ENCODE data around the gene ADPGK. TPM values are rescaled to one million over a fixed set of nuclear protein-coding genes. Genes with fewer than 3 reads are reported as not detected.

The ADPGK gene
- total and polyA plus RNA-seq, 3 experiments from 2014 or later, result 57.8 to 76.1 (median 67.5) TPM

DNA sequence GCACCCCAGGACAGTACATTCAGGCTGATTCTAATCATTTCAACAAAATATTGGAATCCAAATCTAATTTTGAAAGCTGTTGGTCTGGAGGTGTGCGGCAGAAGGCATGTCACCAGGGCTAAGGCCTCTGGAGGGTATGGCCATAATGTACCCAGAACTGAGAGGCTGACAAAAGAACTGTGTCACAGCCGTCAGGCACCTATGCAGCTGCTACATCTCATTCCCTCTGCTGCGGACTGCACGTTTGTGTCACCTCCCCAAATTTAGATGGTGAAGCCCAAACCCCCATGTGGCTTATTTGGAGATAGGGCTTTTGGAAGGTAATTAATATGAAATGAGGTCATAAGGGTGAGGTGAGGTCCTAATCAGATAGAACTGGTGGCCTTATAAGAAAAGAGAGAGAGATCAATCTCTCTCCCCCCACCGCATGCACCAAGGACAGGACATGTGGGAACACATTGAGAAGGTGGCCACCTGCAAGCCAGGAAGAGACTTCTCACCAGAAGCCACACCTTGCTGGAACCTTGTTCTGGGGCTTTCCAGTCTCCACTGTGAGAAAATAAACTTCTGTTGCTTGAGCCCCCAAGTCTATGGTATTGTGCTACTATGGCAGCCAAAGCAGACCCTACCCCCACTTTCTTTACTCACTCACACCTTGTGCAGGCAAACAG lies 22.8 kb downstream of the ADPGK start:
- Mint-ChIP-seq H3K4me1 (peaks cover 16 to 49% (median 23%) of the 10 kb centered on the region in 3 donors), H3K36me3 (peaks cover 6 to 88% (median 22%) of the 10 kb centered on the region in 3 donors), H3K27ac (peak overlapping the region in 2 of 8 donors; percentile 23 to 24), H3K4me3 (no peak overlapping the region), H3K9me3 (no peaks in the 10 kb centered on the region), H3K27me3 (no peaks in the 10 kb centered on the region)
- no peak for DNase-seq
- no peak overlapping the region for H3K4me3 ChIP-seq (ENCODE audit: low read length)
- H3K9me3 ChIP-seq (ENCODE audit: low read length), result no peaks in the 10 kb centered on the region
- POLR2A ChIA-PET, result no interaction called here
- no peaks in the 10 kb centered on the region for H3K4me1 ChIP-seq (ENCODE audit: insufficient read depth, low read length)
- CTCF ChIA-PET, result no interaction called here
- H3K36me3 ChIP-seq (ENCODE audit: insufficient read depth, low read length), result peaks cover 17% of the 10 kb centered on the region
- no peaks in the 10 kb centered on the region for H3K27me3 ChIP-seq (ENCODE audit: insufficient read depth, low read length, poor library complexity, severe bottlenecking)
- no peak overlapping the region for H3K27ac ChIP-seq (ENCODE audit: low read depth, low read length)

GRCh38 chr15:72758182-72758581 lies 25.4 kb downstream of the ADPGK start:
- Mint-ChIP-seq H3K27me3 (no peaks in the 10 kb centered on the region), H3K4me3 (no peak overlapping the region), H3K9me3 (no peaks in the 10 kb centered on the region), H3K36me3 (peaks cover 3 to 90% (median 30%) of the 10 kb centered on the region in 3 donors), H3K4me1 (peaks cover 12 to 44% (median 15%) of the 10 kb centered on the region in 3 donors), H3K27ac (peak overlapping the region in 4 of 8 donors; percentile 18 to 58 (median 30))
- no peak overlapping the region for H3K4me3 ChIP-seq (ENCODE audit: low read length)
- no peak for DNase-seq
- POLR2A ChIA-PET, result no interaction called here
- no peaks in the 10 kb centered on the region for H3K27me3 ChIP-seq (ENCODE audit: insufficient read depth, low read length, poor library complexity, severe bottlenecking)
- H3K4me1 ChIP-seq (ENCODE audit: insufficient read depth, low read length), result no peaks in the 10 kb centered on the region
- peaks cover 33% of the 10 kb centered on the region for H3K36me3 ChIP-seq (ENCODE audit: insufficient read depth, low read length)
- CTCF ChIA-PET, result no interaction called here
- H3K9me3 ChIP-seq (ENCODE audit: low read length), result no peaks in the 10 kb centered on the region
- no peak overlapping the region for H3K27ac ChIP-seq (ENCODE audit: low read depth, low read length)

- H3K9me3 Mint-ChIP-seq, result no peaks in the 10 kb centered on the region
- peaks cover 3 to 86% (median 19%) of the 10 kb centered on the region in 3 donors for H3K36me3 Mint-ChIP-seq
- H3K4me3 Mint-ChIP-seq, result no peak overlapping the region
These were observed 29.5 kb downstream of the ADPGK start for GRCh38 chr15:72754096-72754495.

DNA sequence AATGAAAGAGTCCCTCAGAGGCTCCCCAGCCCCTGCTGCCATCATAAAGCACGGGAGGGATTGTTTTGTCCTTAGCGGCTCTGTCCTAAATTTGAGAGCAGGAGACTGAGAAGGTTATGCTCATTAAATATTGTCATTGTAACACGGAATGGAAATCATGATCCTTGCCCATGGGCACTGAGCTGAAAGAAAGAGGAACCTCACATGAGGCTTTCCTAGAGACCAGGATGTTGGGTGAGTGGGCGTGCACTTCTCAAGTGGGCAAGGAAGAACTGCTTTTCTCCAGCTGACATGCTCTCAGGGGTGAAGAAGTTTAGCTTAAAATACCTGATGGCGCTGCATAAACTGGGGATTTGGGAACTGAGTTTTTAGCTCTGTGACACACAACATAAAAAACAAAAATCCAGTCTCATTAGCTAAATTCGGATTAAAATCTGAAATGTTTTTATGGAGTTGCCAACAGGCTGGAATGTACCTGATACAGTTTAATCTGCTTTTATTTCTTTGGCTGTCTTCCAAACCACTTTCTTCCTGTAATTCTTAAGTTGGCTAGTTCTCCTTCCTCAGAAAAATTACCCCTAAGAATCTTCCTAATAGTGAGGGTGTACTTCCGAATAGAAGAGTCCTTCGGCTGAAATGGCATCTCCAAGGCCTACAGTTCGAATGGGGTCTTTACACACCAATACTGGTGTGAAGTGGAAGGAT lies 31.7 kb downstream of the ADPGK start:
- POLR2A ChIA-PET, result no interaction called here
- Mint-ChIP-seq H3K4me1 (peaks cover 20 to 40% (median 24%) of the 10 kb centered on the region in 3 donors), H3K27ac (peak overlapping the region in 7 of 8 donors; percentile 27 to 84 (median 38)), H3K27me3 (no peaks in the 10 kb centered on the region), H3K36me3 (peaks cover 3 to 71% (median 15%) of the 10 kb centered on the region in 3 donors), H3K9me3 (no peaks in the 10 kb centered on the region), H3K4me3 (peak overlapping the region in 1 of 7 donors; percentile 44)
- peaks cover 11% of the 10 kb centered on the region for H3K4me1 ChIP-seq (ENCODE audit: insufficient read depth, low read length)
- no peak for DNase-seq
- no peaks in the 10 kb centered on the region for H3K9me3 ChIP-seq (ENCODE audit: low read length)
- H3K27me3 ChIP-seq (ENCODE audit: insufficient read depth, low read length, poor library complexity, severe bottlenecking), result no peaks in the 10 kb centered on the region
- H3K27ac ChIP-seq (ENCODE audit: low read depth, low read length), result no peak overlapping the region
- CTCF ChIA-PET, result interaction anchor here (0.7 to 1.3 kb wide), 2 partner anchors 13 kb away, joined by 3 read pairs; no protein-coding TSS in a partner anchor
- H3K36me3 ChIP-seq (ENCODE audit: insufficient read depth, low read length), result peaks cover 23% of the 10 kb centered on the region
- H3K4me3 ChIP-seq (ENCODE audit: low read length), result no peak overlapping the region

More at GRCh38 chr15:72754096-72754495, 29.5 kb downstream of the ADPGK start:
- Histone ChIP-seq H3K36me3 (ENCODE audit: insufficient read depth, low read length) (peaks cover 23% of the 10 kb centered on the region), H3K4me1 (ENCODE audit: insufficient read depth, low read length) (peaks cover 11% of the 10 kb centered on the region), H3K27ac (ENCODE audit: low read depth, low read length) (no peak overlapping the region), H3K9me3 (ENCODE audit: low read length) (no peaks in the 10 kb centered on the region), H3K4me3 (ENCODE audit: low read length) (no peak overlapping the region), H3K27me3 (ENCODE audit: insufficient read depth, low read length, poor library complexity, severe bottlenecking) (no peaks in the 10 kb centered on the region)
- CTCF ChIA-PET, result interaction anchor here (1.0 kb wide), 1 partner anchor 20 kb away, joined by 3 read pairs; no protein-coding TSS in a partner anchor
- H3K4me1 Mint-ChIP-seq, result peaks cover 20 to 49% (median 28%) of the 10 kb centered on the region in 3 donors
- H3K27me3 Mint-ChIP-seq, result no peaks in the 10 kb centered on the region
- H3K27ac Mint-ChIP-seq, result peak overlapping the region in 3 of 8 donors; percentile 8 to 54 (median 11)
- POLR2A ChIA-PET, result no interaction called here
- DNase-seq, result no peak

GRCh38 chr15:72749700-72750099 lies 33.9 kb downstream of the ADPGK start:
- H3K4me3 Mint-ChIP-seq, result no peak overlapping the region
- no peak for DNase-seq
- CTCF ChIA-PET, result interaction anchor here (0.6 to 1.5 kb wide), 3 partner anchors 11 to 591 kb away, joined by 3 to 4 read pairs (median 4); no protein-coding TSS in a partner anchor
- H3K27me3 Mint-ChIP-seq, result no peaks in the 10 kb centered on the region
- H3K4me1 Mint-ChIP-seq, result peaks cover 17 to 23% (median 20%) of the 10 kb centered on the region in 3 donors
- no peaks in the 10 kb centered on the region for H3K9me3 ChIP-seq (ENCODE audit: low read length)
- no peaks in the 10 kb centered on the region for H3K27me3 ChIP-seq (ENCODE audit: insufficient read depth, low read length, poor library complexity, severe bottlenecking)
- peaks cover 11% of the 10 kb centered on the region for H3K4me1 ChIP-seq (ENCODE audit: insufficient read depth, low read length)
- peaks cover 10% of the 10 kb centered on the region for H3K36me3 ChIP-seq (ENCODE audit: insufficient read depth, low read length)
- peaks cover 0 to 49% (median 5%) of the 10 kb centered on the region in 3 donors for H3K36me3 Mint-ChIP-seq
- no peaks in the 10 kb centered on the region for H3K9me3 Mint-ChIP-seq
- H3K27ac Mint-ChIP-seq, result peak overlapping the region in 2 of 8 donors; percentile 31 to 50
- POLR2A ChIA-PET, result no interaction called here
- H3K4me3 ChIP-seq (ENCODE audit: low read length), result no peak overlapping the region
- H3K27ac ChIP-seq (ENCODE audit: low read depth, low read length), result no peak overlapping the region

GRCh38 chr15:72740219-72740618 lies 43.3 kb downstream of the ADPGK start:
- Mint-ChIP-seq H3K4me3 (peak overlapping the region; percentile 24 to 81 (median 63)), H3K27ac (peak overlapping the region; percentile 31 to 90 (median 76)), H3K27me3 (no peaks in the 10 kb centered on the region), H3K9me3 (peaks cover 0 to 1% (median 0%) of the 10 kb centered on the region in 5 donors), H3K36me3 (peaks cover 14 to 51% (median 16%) of the 10 kb centered on the region in 3 donors), H3K4me1 (peaks cover 29 to 40% (median 36%) of the 10 kb centered on the region in 3 donors)
- H3K36me3 ChIP-seq (ENCODE audit: insufficient read depth, low read length), result peaks cover 6% of the 10 kb centered on the region
- CTCF ChIA-PET, result interaction anchor here (1.5 kb wide), 1 partner anchor 39 kb away, joined by 4 read pairs; no protein-coding TSS in a partner anchor
- peak overlapping the region; percentile 1 for H3K4me3 ChIP-seq (ENCODE audit: low read length)
- peaks cover 18% of the 10 kb centered on the region for H3K4me1 ChIP-seq (ENCODE audit: insufficient read depth, low read length)
- peak in 2 of 5 donors; percentile 16 to 31 for DNase-seq
- no peaks in the 10 kb centered on the region for H3K27me3 ChIP-seq (ENCODE audit: insufficient read depth, low read length, poor library complexity, severe bottlenecking)
- no peak overlapping the region for H3K27ac ChIP-seq (ENCODE audit: low read depth, low read length)
- POLR2A ChIA-PET, result interaction anchor here (0.5 kb wide), 1 partner anchor 39 kb away, joined by 7 read pairs; no protein-coding TSS in a partner anchor
- no peaks in the 10 kb centered on the region for H3K9me3 ChIP-seq (ENCODE audit: low read length)

DNA sequence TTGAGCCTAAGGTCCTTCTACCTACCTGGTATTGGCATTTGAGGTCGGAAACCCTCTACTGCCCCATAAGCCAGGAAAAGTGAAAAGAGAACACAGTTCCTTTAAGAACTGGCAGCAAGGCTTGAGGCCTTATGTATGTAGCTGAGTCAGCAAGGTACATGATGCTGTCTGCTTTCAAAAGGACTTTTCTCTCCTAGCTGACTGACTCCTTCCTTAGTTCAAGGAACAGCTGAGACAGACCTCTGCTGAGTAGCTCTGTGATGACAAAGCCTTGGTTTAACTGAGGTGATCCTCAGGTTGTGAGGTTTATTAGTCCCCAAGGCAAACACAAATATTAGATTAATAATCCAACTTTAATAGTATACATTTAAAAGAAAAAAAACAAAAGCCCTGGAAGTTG lies 45.8 kb downstream of the ADPGK start:
- Mint-ChIP-seq H3K27me3 (no peaks in the 10 kb centered on the region), H3K27ac (peak overlapping the region in 2 of 8 donors; percentile 55 to 71), H3K9me3 (peaks cover 0 to 1% (median 0%) of the 10 kb centered on the region in 5 donors), H3K4me3 (no peak overlapping the region), H3K36me3 (peaks cover 16 to 70% (median 16%) of the 10 kb centered on the region in 3 donors), H3K4me1 (peaks cover 43 to 53% (median 47%) of the 10 kb centered on the region in 3 donors)
- no peak overlapping the region for H3K4me3 ChIP-seq (ENCODE audit: low read length)
- no peak for DNase-seq
- peaks cover 6% of the 10 kb centered on the region for H3K36me3 ChIP-seq (ENCODE audit: insufficient read depth, low read length)
- no peaks in the 10 kb centered on the region for H3K27me3 ChIP-seq (ENCODE audit: insufficient read depth, low read length, poor library complexity, severe bottlenecking)
- ChIA-PET POLR2A (no interaction called here), CTCF (no interaction called here)
- H3K4me1 ChIP-seq (ENCODE audit: insufficient read depth, low read length), result peaks cover 18% of the 10 kb centered on the region
- no peak overlapping the region for H3K27ac ChIP-seq (ENCODE audit: low read depth, low read length)
- no peaks in the 10 kb centered on the region for H3K9me3 ChIP-seq (ENCODE audit: low read length)
